ENCODE measurements around the gene DOCK3.

Gene DOCK3

DNA sequence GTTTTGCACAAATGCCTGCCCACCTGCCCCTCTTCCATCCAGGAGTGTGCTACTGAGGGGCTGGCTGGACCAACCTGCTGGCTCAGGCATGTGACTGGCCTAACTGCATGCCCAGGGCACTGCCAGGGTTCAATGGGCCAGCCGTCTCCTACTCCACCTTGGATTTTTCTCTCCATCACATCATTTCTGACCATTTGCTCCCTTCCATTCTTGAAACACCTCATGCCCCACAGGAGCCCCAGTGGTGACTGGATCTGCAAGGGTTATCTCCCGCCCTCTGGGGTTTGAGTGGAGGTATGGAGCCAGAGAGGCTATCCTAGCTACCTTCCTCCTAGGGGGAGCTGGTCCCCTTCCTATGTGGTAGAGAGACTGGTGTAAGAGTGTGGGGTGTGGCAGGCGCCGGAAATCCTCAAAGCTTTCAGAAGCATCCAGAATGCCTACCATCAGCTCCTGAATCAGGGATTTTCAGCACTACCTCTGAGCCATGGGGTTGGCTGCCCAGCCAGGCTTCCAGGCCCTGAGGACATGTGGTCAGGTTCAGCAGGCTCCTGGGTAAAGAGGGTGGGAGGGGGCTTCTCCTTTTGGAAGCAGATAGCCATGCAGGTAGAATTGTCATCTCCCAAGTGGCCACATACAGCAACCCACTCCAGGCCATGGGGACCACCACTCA, 707.5 kb downstream of the DOCK3 start:
- no peak for DNase-seq (ENCODE audit: low read depth)

GRCh38 chr3:51382947-51383578, 708.3 kb downstream of the DOCK3 start:
- TF ChIP-seq, protein P1, sequence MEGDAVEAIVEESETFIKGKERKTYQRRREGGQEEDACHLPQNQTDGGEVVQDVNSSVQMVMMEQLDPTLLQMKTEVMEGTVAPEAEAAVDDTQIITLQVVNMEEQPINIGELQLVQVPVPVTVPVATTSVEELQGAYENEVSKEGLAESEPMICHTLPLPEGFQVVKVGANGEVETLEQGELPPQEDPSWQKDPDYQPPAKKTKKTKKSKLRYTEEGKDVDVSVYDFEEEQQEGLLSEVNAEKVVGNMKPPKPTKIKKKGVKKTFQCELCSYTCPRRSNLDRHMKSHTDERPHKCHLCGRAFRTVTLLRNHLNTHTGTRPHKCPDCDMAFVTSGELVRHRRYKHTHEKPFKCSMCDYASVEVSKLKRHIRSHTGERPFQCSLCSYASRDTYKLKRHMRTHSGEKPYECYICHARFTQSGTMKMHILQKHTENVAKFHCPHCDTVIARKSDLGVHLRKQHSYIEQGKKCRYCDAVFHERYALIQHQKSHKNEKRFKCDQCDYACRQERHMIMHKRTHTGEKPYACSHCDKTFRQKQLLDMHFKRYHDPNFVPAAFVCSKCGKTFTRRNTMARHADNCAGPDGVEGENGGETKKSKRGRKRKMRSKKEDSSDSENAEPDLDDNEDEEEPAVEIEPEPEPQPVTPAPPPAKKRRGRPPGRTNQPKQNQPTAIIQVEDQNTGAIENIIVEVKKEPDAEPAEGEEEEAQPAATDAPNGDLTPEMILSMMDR (conservative IDR thresholded peaks at IDR 0.05; ENCODE audit: low read depth, low read length): no peak
- no peak for DNase-seq (ENCODE audit: low read depth)
- no peak overlapping the region for H3K4me3 ChIP-seq (ENCODE audit: low read length)

More for the DNA sequence above, 707.5 kb downstream of the DOCK3 start:
- TF ChIP-seq, protein P1 (conservative IDR thresholded peaks at IDR 0.05; ENCODE audit: low read depth, low read length): no peak
- H3K4me3 ChIP-seq (ENCODE audit: low read length): no peak overlapping the region

- peak overlapping the region; percentile 98 for H3K4me3 ChIP-seq (ENCODE audit: low read length)
- TF ChIP-seq, protein P1 (conservative IDR thresholded peaks at IDR 0.05; ENCODE audit: low read depth, low read length): no peak
- no peak for DNase-seq (ENCODE audit: low read depth)
Measured at GRCh38 chr3:51384055-51384725, 709.5 kb downstream of the DOCK3 start.

- H3K4me3 ChIP-seq (ENCODE audit: low read length): peak within 1 kb of the TSS; percentile 98
- peak; percentile 95 for DNase-seq (ENCODE audit: low read depth)
- TF ChIP-seq, protein P1 (conservative IDR thresholded peaks at IDR 0.05; ENCODE audit: low read depth, low read length): no peak
Measured at GRCh38 chr3:51384726-51385473, 710.2 kb downstream of the DOCK3 start, which contains the start of gene MANF. Gene MANF, plus strand, starts transcription at chr3:51385291. Its CDS starts 52 bp downstream, at chr3:51385343.

DNA sequence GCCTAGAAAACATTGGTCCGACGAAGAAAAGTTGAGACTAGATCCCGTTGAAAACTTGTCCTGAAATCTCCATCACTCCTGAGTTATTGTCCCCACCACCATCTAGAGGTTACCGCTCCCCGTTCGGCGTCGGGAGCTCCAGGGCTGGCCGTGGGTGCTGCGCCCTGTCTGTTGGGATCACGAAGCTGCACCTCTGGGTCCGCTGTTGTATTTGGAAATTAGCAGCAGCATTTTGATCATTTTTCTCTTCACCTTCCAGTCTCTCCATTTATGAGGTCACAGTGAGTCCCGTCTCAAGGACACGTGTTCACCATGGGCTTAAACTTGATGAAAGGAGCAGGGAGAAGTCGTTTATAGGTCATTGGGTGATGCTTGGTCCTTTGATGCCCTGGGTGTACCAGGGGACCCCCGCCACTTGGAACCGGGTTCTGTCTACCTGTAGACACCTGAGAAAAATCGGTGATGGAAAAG, 710.9 kb downstream of the DOCK3 start:
- DNase-seq (ENCODE audit: low read depth): no peak

GRCh38 chr3:51386159-51386851, 711.6 kb downstream of the DOCK3 start:
- no peak for DNase-seq (ENCODE audit: low read depth)
- H3K4me3 ChIP-seq (ENCODE audit: low read length): peak overlapping the region; percentile 71
- TF ChIP-seq, protein P1 (conservative IDR thresholded peaks at IDR 0.05; ENCODE audit: low read depth, low read length): peak; percentile 11

More for the DNA sequence above, 710.9 kb downstream of the DOCK3 start:
- H3K4me3 ChIP-seq (ENCODE audit: low read length): peak overlapping the region; percentile 71
- TF ChIP-seq, protein P1 (conservative IDR thresholded peaks at IDR 0.05; ENCODE audit: low read depth, low read length): no peak
